Hepatocyte (in vitro differentiated cells): Measurements from ENCODE around the gene IGSF9. TPM values are rescaled to one million over a fixed set of nuclear protein-coding genes. Genes with fewer than 3 reads are reported as not detected.
A peak's percentile ranks its signal among the peaks of the same experiment; 100 is the strongest.

Experiments used
- DNase-seq: peaks from one replicate; pipeline ENCODE4 v3.0.0-alpha.2; 2016; ENCODE audit warnings: low spot score
- H2AFZ ChIP-seq: fragments of 200-600 bp; sonication (generic); 2 replicates; pipeline ENCODE4 v1.6.0; 2016; ENCODE audit warnings: antibody characterized with exemption, mild to moderate bottlenecking
- H3K27ac ChIP-seq: fragments of 200-600 bp; sonication (generic); 2 replicates; pipeline ENCODE4 v1.5.1; 2016; ENCODE audit warnings: mild to moderate bottlenecking
- H3K27me3 ChIP-seq: fragments of 200-600 bp; sonication (generic); 2 replicates; pipeline ENCODE4 v1.6.1; 2016
- H3K36me3 ChIP-seq: fragments of 200-600 bp; sonication (generic); replicated peaks from 2 replicates; pipeline ENCODE4 v1.5.1; 2016; ENCODE audit warnings: low read depth; ENCODE audit not compliant: insufficient read depth
- H3K4me1 ChIP-seq: fragments of 200-600 bp; sonication (generic); 2 replicates; pipeline ENCODE4 v1.5.1; 2016; ENCODE audit warnings: mild to moderate bottlenecking, moderate library complexity; ENCODE audit not compliant: insufficient read depth
- H3K4me2 ChIP-seq: fragments of 200-600 bp; sonication (generic); 2 replicates; pipeline ENCODE4 v1.6.0; 2016
- H3K4me3 ChIP-seq: fragments of 200-600 bp; sonication (generic); 2 replicates; pipeline ENCODE4 v1.5.1; 2016; ENCODE audit warnings: mild to moderate bottlenecking
- H3K79me2 ChIP-seq: fragments of 200-600 bp; sonication (generic); 2 replicates; pipeline ENCODE4 v1.6.0; 2017; ENCODE audit warnings: mild to moderate bottlenecking
- H3K9me2 ChIP-seq: fragments of 200-600 bp; sonication (generic); replicated peaks from 2 replicates; pipeline ENCODE4 v1.6.0; 2017; ENCODE audit warnings: mild to moderate bottlenecking; ENCODE audit not compliant: insufficient read depth
- H3K9me3 ChIP-seq: fragments of 200-600 bp; sonication (generic); 2 replicates; pipeline ENCODE4 v1.5.1; 2016; ENCODE audit warnings: low read depth, mild to moderate bottlenecking
- H4K20me1 ChIP-seq: fragments of 200-600 bp; sonication (generic); 2 replicates; pipeline ENCODE4 v1.6.0; 2016; ENCODE audit warnings: mild to moderate bottlenecking; ENCODE audit not compliant: insufficient read depth, poor library complexity, severe bottlenecking
- EZH2 ChIP-seq: fragments of 200-600 bp; sonication (generic); IDR thresholded peaks from 2 replicates; pipeline ENCODE4 v1.6.1; 2016; ENCODE audit warnings: antibody characterized with exemption, mild to moderate bottlenecking, borderline replicate concordance
- EZH2phosphoT487 ChIP-seq: fragments of 200-600 bp; sonication (generic); IDR thresholded peaks from one replicate; pipeline ENCODE4 v1.6.1; 2018; ENCODE audit warnings: antibody characterized with exemption, mild to moderate bottlenecking, low read depth, moderate library complexity; ENCODE audit not compliant: unreplicated experiment, severe bottlenecking
- WGBS: methylation state at CpG from one replicate; pipeline ENCODE4 v1.1.6; 2016; ENCODE audit warnings: low lambda C conversion rate; ENCODE audit errors: missing lambda C conversion rate; 5-methylcytosine and 5-hydroxymethylcytosine counted together
- polyA plus RNA-seq: library from polyadenylated mRNA; unstranded; fragments of >200 nt; fragmentation: Nextera tagmentation; extraction: Ambion mirVana; gene quantifications from 2 replicates; pipeline ENCODE4 v1.2.1, GENCODE V29; 2016
- total RNA-seq: library from RNA; depleted of rRNA; stranded (reverse); fragments of >200 nt; gene quantifications from 2 replicates; pipeline ENCODE4 v1.2.3, GENCODE V29; 2014
- TF ChIP-seq, protein P1 (sequence below): fragments of 200-600 bp; sonication (generic); IDR thresholded peaks from 2 replicates; pipeline ENCODE4 v1.5.1; 2016; ENCODE audit warnings: antibody characterized with exemption, mild to moderate bottlenecking; ENCODE audit not compliant: poor library complexity

The IGSF9 gene
- total and polyA plus RNA-seq, 2 experiments from 2014 or later: 8.2 to 22.5 TPM

GRCh38 chr1:159921700-159922504, 23.5 kb downstream of the IGSF9 start:
- peak overlapping the region; percentile 96 for H3K4me2 ChIP-seq

GRCh38 chr1:159921251-159921650, 24.2 kb downstream of the IGSF9 start:
- peaks cover 26% of the 10 kb centered on the region for H3K79me2 ChIP-seq
- no peak overlapping the region for H3K4me2 ChIP-seq
- H2AFZ ChIP-seq: no peak overlapping the region
- no peak for DNase-seq
- H3K9me2 ChIP-seq: no peaks in the 10 kb centered on the region
- TF ChIP-seq EZH2: no peak
- TF ChIP-seq, protein P1, sequence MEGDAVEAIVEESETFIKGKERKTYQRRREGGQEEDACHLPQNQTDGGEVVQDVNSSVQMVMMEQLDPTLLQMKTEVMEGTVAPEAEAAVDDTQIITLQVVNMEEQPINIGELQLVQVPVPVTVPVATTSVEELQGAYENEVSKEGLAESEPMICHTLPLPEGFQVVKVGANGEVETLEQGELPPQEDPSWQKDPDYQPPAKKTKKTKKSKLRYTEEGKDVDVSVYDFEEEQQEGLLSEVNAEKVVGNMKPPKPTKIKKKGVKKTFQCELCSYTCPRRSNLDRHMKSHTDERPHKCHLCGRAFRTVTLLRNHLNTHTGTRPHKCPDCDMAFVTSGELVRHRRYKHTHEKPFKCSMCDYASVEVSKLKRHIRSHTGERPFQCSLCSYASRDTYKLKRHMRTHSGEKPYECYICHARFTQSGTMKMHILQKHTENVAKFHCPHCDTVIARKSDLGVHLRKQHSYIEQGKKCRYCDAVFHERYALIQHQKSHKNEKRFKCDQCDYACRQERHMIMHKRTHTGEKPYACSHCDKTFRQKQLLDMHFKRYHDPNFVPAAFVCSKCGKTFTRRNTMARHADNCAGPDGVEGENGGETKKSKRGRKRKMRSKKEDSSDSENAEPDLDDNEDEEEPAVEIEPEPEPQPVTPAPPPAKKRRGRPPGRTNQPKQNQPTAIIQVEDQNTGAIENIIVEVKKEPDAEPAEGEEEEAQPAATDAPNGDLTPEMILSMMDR: no peak
- TF ChIP-seq EZH2phosphoT487: no peak
- no peaks in the 10 kb centered on the region for H3K27me3 ChIP-seq
- 65% methylated on average over 1 of the region's 1 CpG for WGBS
- H3K4me1 ChIP-seq: peaks cover 32% of the 10 kb centered on the region
- no peak overlapping the region for H3K27ac ChIP-seq
- no peak overlapping the region for H3K4me3 ChIP-seq
- no peaks in the 10 kb centered on the region for H4K20me1 ChIP-seq
- H3K9me3 ChIP-seq: no peaks in the 10 kb centered on the region
- no peaks in the 10 kb centered on the region for H3K36me3 ChIP-seq

More at GRCh38 chr1:159921700-159922504, 23.5 kb downstream of the IGSF9 start:
- no peak overlapping the region for H3K4me3 ChIP-seq
- no peak for DNase-seq
- TF ChIP-seq, protein P1: no peak
- TF ChIP-seq EZH2 (no peak), EZH2phosphoT487 (no peak)
- 92% methylated on average over 17 of the region's 18 CpGs for WGBS
- H4K20me1 ChIP-seq: no peaks in the 10 kb centered on the region
- no peaks in the 10 kb centered on the region for H3K36me3 ChIP-seq
- H3K9me2 ChIP-seq: no peaks in the 10 kb centered on the region
- peaks cover 26% of the 10 kb centered on the region for H3K79me2 ChIP-seq
- H3K9me3 ChIP-seq: no peaks in the 10 kb centered on the region
- peaks cover 28% of the 10 kb centered on the region for H3K4me1 ChIP-seq
- H3K27ac ChIP-seq: no peak overlapping the region
- H3K27me3 ChIP-seq: no peaks in the 10 kb centered on the region
- no peak overlapping the region for H2AFZ ChIP-seq

- DNase-seq: no peak
Measured at GRCh38 chr1:159920651-159921050, 24.8 kb downstream of the IGSF9 start.

More at GRCh38 chr1:159920651-159921050, 24.8 kb downstream of the IGSF9 start:
- Histone ChIP-seq H3K4me1 (peaks cover 31% of the 10 kb centered on the region), H3K79me2 (peaks cover 26% of the 10 kb centered on the region), H3K4me2 (no peak overlapping the region), H3K4me3 (no peak overlapping the region), H2AFZ (no peak overlapping the region), H3K27me3 (no peaks in the 10 kb centered on the region), H4K20me1 (no peaks in the 10 kb centered on the region), H3K27ac (no peak overlapping the region), H3K9me2 (no peaks in the 10 kb centered on the region), H3K36me3 (no peaks in the 10 kb centered on the region), H3K9me3 (no peaks in the 10 kb centered on the region)
- TF ChIP-seq EZH2phosphoT487 (no peak), EZH2 (no peak)
- TF ChIP-seq, protein P1: no peak
- WGBS: 95% methylated on average over 1 of the region's 1 CpG
